SK-N-SH treated with all-trans-retinoic acid at 6 μM for 48 hours (cell line): ENCODE data around the gene SEC31B.

ENCODE experiments used
- ARNTL ChIP-seq: fragments of 450-650 bp; formaldehyde crosslinking; IDR thresholded peaks from 2 replicates; pipeline ENCODE4 v1.5.0; 2020; ENCODE audit warnings: low read depth, mild to moderate bottlenecking, moderate library complexity, borderline replicate concordance
- CREB5 ChIP-seq: fragments of 250-450 bp; sonication (Bioruptor Pico); IDR thresholded peaks from 2 replicates; pipeline ENCODE4 v1.5.1; 2020; ENCODE audit warnings: low read depth, mild to moderate bottlenecking, moderate library complexity
- CSDC2 ChIP-seq: fragments of 250-450 bp; sonication (Bioruptor Pico); IDR thresholded peaks from 2 replicates; pipeline ENCODE4 v1.5.0; 2020; ENCODE audit warnings: mild to moderate bottlenecking, moderate library complexity
- CSRNP3 ChIP-seq: fragments of 250-450 bp; sonication (Bioruptor Pico); IDR thresholded peaks from 2 replicates; pipeline ENCODE4 v1.5.1; 2021; ENCODE audit warnings: mild to moderate bottlenecking, moderate library complexity
- GLIS3 ChIP-seq: fragments of 250-450 bp; sonication (Bioruptor Pico); IDR thresholded peaks from 2 replicates; pipeline ENCODE4 v1.5.0; 2020; ENCODE audit warnings: mild to moderate bottlenecking, moderate library complexity
- OSR1 ChIP-seq: fragments of 250-450 bp; sonication (Bioruptor Pico); IDR thresholded peaks from 2 replicates; pipeline ENCODE4 v1.8.0; 2022; ENCODE audit warnings: moderate library complexity, mild to moderate bottlenecking, inconsistent platforms
- SNAI2 ChIP-seq: fragments of 250-450 bp; sonication (Bioruptor Pico); IDR thresholded peaks from 2 replicates; pipeline ENCODE4 v1.5.0; 2020; ENCODE audit warnings: mild to moderate bottlenecking, moderate library complexity
- TOX ChIP-seq: fragments of 250-450 bp; sonication (Bioruptor Pico); IDR thresholded peaks from 2 replicates; pipeline ENCODE4 v1.8.0; 2021; ENCODE audit warnings: mild to moderate bottlenecking, moderate library complexity, borderline replicate concordance
- ZFP3 ChIP-seq: fragments of 250-450 bp; sonication (Bioruptor Pico); IDR thresholded peaks from 2 replicates; pipeline ENCODE4 v1.5.0; 2020; ENCODE audit warnings: mild to moderate bottlenecking, moderate library complexity
- ZNF565 ChIP-seq: fragments of 450-650 bp; formaldehyde crosslinking; conservative IDR thresholded peaks from 2 replicates; pipeline ENCODE4 v1.5.0; 2020; ENCODE audit warnings: low read depth, mild to moderate bottlenecking, moderate library complexity
- ZNF70 ChIP-seq: fragments of 450-650 bp; formaldehyde crosslinking; IDR thresholded peaks from 2 replicates; pipeline ENCODE4 v1.5.0; 2020; ENCODE audit warnings: mild to moderate bottlenecking, moderate library complexity
- ZNF8 ChIP-seq: fragments of 450-650 bp; formaldehyde crosslinking; IDR thresholded peaks from 2 replicates; pipeline ENCODE4 v1.5.0; 2020; ENCODE audit warnings: mild to moderate bottlenecking, moderate library complexity

GRCh38 chr10:100567249-100567648 is 47.6 kb upstream of the SEC31B start:
- TF ChIP-seq CSDC2 (no peak), GLIS3 (CRISPR knock-in tag) (no peak), CREB5 (CRISPR knock-in tag) (no peak), TOX (CRISPR knock-in tag) (no peak), ARNTL (CRISPR knock-in tag) (no peak), ZFP3 (no peak), CSRNP3 (CRISPR knock-in tag) (no peak), ZNF8 (CRISPR knock-in tag) (no peak), ZNF565 (CRISPR knock-in tag) (no peak), SNAI2 (CRISPR knock-in tag) (no peak), OSR1 (CRISPR knock-in tag) (no peak), ZNF70 (CRISPR knock-in tag) (no peak)
